A549 (cell line): ENCODE measurements around the gene PCDHA12.

Source experiments
- BHLHE40 ChIP-seq: IDR thresholded peaks from 2 replicates; pipeline ENCODE4 v1.6.1; 2012; ENCODE audit warnings: low read depth, low read length, inconsistent platforms
- CTCF ChIP-seq: fragments of >200 bp; sonication (Bioruptor Twin); formaldehyde crosslinking; IDR thresholded peaks from 3 replicates; pipeline ENCODE4 v1.5.1; 2016
- EP300 ChIP-seq, 2 experiments: fragments of >200 bp; sonication (Bioruptor Twin); formaldehyde crosslinking; IDR thresholded peaks; 2 replicates in 1 of 2; 3 replicates in 1 of 2; pipeline ENCODE4 v1.6.1; 2016 to 2017
- ESRRA ChIP-seq: fragments of 150-350 bp; IDR thresholded peaks from 2 replicates; pipeline ENCODE4 v1.6.1; 2014; ENCODE audit warnings: mild to moderate bottlenecking, low read length, borderline replicate concordance
- FOSL2 ChIP-seq, 2 experiments: fragments of 450-650 bp in 1 of 2; fragments of >200 bp in 1 of 2; sonication (Bioruptor Twin) in 1 of 2; formaldehyde crosslinking; IDR thresholded peaks; 2 replicates each; pipeline versions ENCODE4 v1.5.0 to v1.6.1; 2016 to 2020; ENCODE audit warnings: mild to moderate bottlenecking in 1 of 2, moderate library complexity in 1 of 2
- HDAC2 ChIP-seq: fragments of 200-600 bp; sonication (generic); IDR thresholded peaks from 2 replicates; pipeline ENCODE4 v1.6.1; 2016
- MYC ChIP-seq: IDR thresholded peaks from 2 replicates; pipeline ENCODE4 v1.6.1; 2012; ENCODE audit warnings: mild to moderate bottlenecking, inconsistent platforms, low read length, improper control_type of control experiment, borderline replicate concordance
- POLR2A ChIP-seq: IDR thresholded peaks from 2 replicates; pipeline ENCODE4 v1.6.1; 2012; ENCODE audit warnings: mild to moderate bottlenecking, low read length
- RCOR1 ChIP-seq: fragments of 150-350 bp; IDR thresholded peaks from 2 replicates; pipeline ENCODE4 v1.6.1; 2014; ENCODE audit warnings: antibody characterized with exemption, low read length, low read depth
- ZC3H11A ChIP-seq: fragments of 450-650 bp; IDR thresholded peaks from 2 replicates; pipeline ENCODE4 v1.6.1; 2014; ENCODE audit warnings: antibody characterized with exemption, mild to moderate bottlenecking
- ZSCAN20 ChIP-seq: fragments of 250-450 bp; sonication (Bioruptor Pico); IDR thresholded peaks from 2 replicates; pipeline ENCODE4 v1.8.0; 2022; ENCODE audit warnings: mild to moderate bottlenecking, moderate library complexity
- TF ChIP-seq, protein P1 (sequence below): fragments of 200-600 bp; sonication (generic); IDR thresholded peaks from 2 replicates; pipeline ENCODE4 v1.6.1; 2016; ENCODE audit warnings: antibody characterized with exemption, mild to moderate bottlenecking, moderate library complexity

- TF ChIP-seq MYC (no peak), CTCF (no peak), POLR2A (no peak), RCOR1 (no peak), ZC3H11A (no peak), FOSL2 (IDR thresholded peaks at IDR 0.05) (no peak), FOSL2 (CRISPR knock-in tag; IDR thresholded peaks at IDR 0.05) (no peak), ZSCAN20 (CRISPR knock-in tag) (no peak), EP300 (IDR thresholded peaks at IDR 0.05) (no peak), HDAC2 (no peak), ESRRA (no peak), BHLHE40 (no peak)
- TF ChIP-seq, protein P1, sequence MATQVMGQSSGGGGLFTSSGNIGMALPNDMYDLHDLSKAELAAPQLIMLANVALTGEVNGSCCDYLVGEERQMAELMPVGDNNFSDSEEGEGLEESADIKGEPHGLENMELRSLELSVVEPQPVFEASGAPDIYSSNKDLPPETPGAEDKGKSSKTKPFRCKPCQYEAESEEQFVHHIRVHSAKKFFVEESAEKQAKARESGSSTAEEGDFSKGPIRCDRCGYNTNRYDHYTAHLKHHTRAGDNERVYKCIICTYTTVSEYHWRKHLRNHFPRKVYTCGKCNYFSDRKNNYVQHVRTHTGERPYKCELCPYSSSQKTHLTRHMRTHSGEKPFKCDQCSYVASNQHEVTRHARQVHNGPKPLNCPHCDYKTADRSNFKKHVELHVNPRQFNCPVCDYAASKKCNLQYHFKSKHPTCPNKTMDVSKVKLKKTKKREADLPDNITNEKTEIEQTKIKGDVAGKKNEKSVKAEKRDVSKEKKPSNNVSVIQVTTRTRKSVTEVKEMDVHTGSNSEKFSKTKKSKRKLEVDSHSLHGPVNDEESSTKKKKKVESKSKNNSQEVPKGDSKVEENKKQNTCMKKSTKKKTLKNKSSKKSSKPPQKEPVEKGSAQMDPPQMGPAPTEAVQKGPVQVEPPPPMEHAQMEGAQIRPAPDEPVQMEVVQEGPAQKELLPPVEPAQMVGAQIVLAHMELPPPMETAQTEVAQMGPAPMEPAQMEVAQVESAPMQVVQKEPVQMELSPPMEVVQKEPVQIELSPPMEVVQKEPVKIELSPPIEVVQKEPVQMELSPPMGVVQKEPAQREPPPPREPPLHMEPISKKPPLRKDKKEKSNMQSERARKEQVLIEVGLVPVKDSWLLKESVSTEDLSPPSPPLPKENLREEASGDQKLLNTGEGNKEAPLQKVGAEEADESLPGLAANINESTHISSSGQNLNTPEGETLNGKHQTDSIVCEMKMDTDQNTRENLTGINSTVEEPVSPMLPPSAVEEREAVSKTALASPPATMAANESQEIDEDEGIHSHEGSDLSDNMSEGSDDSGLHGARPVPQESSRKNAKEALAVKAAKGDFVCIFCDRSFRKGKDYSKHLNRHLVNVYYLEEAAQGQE, result no peak
Observed at GRCh38 chr5:140883373-140883772, 8.3 kb downstream of the PCDHA12 start.
